ENCODE data around the gene PID1.

- TF ChIP-seq CTCF (IDR thresholded peaks at IDR 0.05) = no peak
- no peak for TF ChIP-seq POLR2AphosphoS5 (IDR thresholded peaks at IDR 0.05)
These were observed 93.0 kb downstream of the PID1 start for GRCh38 chr2:229178117-229178516.
